Upper lobe of left lung (tissue), 4 donors: ENCODE measurements around the gene ADRB2.

Experiments used
- POLR2AphosphoS5 ChIP-seq, 2 donors: sonication (generic); formaldehyde crosslinking; IDR thresholded peaks; one replicate each; pipeline ENCODE4 v1.5.1; 2017; ENCODE audit warnings: antibody characterized with exemption in 2 of 2
- TF ChIP-seq, protein P1 (sequence below), 6 experiments: fragments of 450-650 bp in 4 of 6; fragments of 200-600 bp in 2 of 6; sonication (generic) in 2 of 6; IDR thresholded peaks; one replicate each; pipeline ENCODE4 v1.5.1; 2016 to 2019; ENCODE audit warnings: antibody characterized with exemption in 6 of 6

DNA sequence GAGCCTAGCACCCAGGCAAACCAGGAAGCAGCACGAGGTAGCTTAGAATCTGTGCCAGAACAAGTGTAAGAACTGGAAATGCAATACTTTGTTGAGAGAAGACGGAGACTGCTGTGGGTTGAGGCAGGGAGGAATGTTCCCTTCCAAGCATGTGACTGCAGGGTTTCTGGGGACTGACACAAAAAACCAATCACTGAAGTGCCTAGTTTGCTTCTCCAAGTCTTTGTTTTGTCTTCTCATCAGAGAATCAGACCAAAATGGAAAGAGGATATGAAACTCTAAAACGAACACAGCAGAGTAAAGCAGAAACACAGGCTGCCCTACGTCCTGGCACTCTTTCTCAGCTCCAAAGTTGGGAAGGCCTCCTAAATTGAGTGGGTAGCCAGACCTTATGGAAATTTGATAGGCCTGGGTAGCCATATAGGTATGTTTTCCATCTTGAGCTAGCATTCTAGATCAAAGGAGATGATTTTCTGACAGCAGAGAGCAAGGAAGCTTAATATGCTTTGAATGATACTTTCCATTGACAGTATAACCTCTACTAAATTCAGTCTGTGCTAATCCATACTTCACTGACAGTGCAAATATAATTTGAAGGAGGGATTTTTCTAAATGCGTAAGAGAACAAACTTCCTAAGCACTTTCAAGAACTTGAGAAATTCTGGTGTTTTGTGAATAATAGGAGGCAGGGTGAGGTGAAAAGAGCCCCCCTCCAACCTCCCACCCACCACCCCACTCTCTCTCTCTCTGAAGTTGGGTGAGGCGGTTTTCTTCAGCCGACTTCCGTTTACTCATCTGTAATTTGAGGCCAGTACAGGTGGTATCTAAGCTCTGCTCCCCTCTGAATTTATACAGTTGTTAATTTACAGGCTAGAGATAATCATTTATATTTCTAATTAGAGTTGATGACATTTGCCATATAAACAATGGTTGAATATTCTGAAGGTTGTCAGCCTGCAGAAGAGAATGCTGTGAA, 5.5 kb downstream of the ADRB2 start:
- TF ChIP-seq, protein P1, sequence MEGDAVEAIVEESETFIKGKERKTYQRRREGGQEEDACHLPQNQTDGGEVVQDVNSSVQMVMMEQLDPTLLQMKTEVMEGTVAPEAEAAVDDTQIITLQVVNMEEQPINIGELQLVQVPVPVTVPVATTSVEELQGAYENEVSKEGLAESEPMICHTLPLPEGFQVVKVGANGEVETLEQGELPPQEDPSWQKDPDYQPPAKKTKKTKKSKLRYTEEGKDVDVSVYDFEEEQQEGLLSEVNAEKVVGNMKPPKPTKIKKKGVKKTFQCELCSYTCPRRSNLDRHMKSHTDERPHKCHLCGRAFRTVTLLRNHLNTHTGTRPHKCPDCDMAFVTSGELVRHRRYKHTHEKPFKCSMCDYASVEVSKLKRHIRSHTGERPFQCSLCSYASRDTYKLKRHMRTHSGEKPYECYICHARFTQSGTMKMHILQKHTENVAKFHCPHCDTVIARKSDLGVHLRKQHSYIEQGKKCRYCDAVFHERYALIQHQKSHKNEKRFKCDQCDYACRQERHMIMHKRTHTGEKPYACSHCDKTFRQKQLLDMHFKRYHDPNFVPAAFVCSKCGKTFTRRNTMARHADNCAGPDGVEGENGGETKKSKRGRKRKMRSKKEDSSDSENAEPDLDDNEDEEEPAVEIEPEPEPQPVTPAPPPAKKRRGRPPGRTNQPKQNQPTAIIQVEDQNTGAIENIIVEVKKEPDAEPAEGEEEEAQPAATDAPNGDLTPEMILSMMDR (IDR thresholded peaks at IDR 0.05): no peak
- peak in 1 of 2 donors; percentile 19 for TF ChIP-seq POLR2AphosphoS5 (IDR thresholded peaks at IDR 0.05)
